Jurkat, Clone E6-1 (cell line): ENCODE data around the gene SOX14. TPM values are rescaled to one million over a fixed set of nuclear protein-coding genes. Genes with fewer than 3 reads are reported as not detected.

ENCODE experiments used
- DNase-seq: peaks from one replicate; pipeline ENCODE4 v3.0.0-alpha.2; 2011; ENCODE audit warnings: low read depth, low spot score
- H3K4me3 ChIP-seq: 2 replicates; pipeline ENCODE4 v1.5.1; 2011; ENCODE audit warnings: mild to moderate bottlenecking, low read length, control low read depth, moderate library complexity
- polyA plus RNA-seq: library from polyadenylated mRNA; unstranded; fragments of >200 nt; gene quantifications from one replicate; pipeline ENCODE4 v1.2.1, GENCODE V29; 2012; ENCODE audit warnings: missing spikeins; ENCODE audit not compliant: insufficient read length, insufficient read depth

SOX14 gene
- not detected for polyA plus RNA-seq

DNA sequence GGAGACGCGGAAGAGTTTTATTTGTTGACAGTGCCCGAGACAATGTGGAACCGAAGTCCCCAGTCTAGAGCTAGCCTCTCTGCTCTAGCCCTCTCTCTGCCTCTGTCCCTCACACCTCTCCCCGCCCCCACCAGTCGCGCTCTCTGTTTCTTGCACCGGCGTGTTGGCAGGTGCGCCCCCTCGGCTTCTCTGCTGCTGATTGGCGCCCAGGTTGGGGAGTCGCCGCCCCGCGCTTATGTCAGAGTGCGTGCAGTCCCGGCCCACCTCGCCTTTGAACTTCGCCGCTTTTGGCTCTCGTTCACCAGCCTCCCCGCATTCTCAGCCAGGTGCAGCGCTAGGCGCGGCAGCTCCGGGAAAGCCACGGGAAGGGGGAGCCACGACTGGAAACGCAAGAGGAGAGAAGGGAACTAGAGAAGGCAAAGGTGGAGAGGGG is at the start of gene SOX14:
SOX14 (plus strand) TSS at position 315 of the 433 bp plus-strand sequence. CDS start 470 bp downstream, outside the sequence.
- H3K4me3 ChIP-seq, result no peak within 1 kb of the TSS
- no peak for DNase-seq

- DNase-seq, result no peak
- H3K4me3 ChIP-seq, result no peak overlapping the region
Observed at GRCh38 chr3:137714551-137714950, 49.6 kb upstream of the SOX14 start.

DNA sequence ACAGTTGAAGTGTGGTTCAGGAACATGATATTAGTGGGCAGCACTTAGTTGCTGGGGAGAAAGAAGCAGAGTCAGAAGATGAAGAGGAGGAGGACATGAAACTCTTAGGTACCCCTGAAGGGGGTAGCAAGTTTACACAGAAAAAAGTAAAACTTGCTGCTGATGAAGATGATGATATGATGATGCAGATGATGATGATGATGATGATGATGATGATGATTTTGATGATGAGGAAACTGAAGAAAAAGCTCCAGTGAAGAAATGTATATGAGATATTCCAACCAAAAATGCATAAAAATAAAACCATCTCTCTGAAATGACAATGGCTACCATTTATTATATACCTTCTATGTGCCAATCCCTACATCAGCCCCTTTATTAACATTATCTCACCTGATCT is 39.9 kb upstream of the SOX14 start:
- no peak for DNase-seq
- H3K4me3 ChIP-seq, result no peak overlapping the region

DNA sequence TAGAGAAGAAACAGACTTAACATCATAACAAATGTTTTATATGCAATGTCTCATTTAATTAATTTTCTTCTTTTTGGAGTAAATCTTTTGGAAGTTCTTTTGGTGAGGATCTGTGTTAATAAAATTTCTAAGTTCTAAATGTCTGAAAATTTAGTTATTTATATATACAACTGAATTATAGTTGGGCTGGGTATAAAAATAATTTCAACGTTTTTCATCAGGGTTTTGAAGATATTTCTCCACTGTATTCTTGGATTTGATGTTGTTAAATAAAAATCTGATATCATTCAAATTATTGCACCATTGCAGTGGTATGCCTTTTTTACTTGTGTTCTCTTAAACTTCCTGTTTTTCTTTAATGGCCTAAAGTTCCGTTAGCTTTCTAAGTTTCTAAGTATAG is 26.9 kb upstream of the SOX14 start:
- no peak for DNase-seq
- H3K4me3 ChIP-seq, result no peak overlapping the region

GRCh38 chr3:137738710-137739109 is 25.4 kb upstream of the SOX14 start:
- no peak for DNase-seq
- no peak overlapping the region for H3K4me3 ChIP-seq

- no peak for DNase-seq
- H3K4me3 ChIP-seq, result no peak overlapping the region
Observed at GRCh38 chr3:137743608-137744007, 20.5 kb upstream of the SOX14 start.

GRCh38 chr3:137746808-137747207 is 17.3 kb upstream of the SOX14 start:
- H3K4me3 ChIP-seq, result no peak overlapping the region
- no peak for DNase-seq

- DNase-seq, result no peak
- no peak overlapping the region for H3K4me3 ChIP-seq
Observed at GRCh38 chr3:137759505-137759904, 4.6 kb upstream of the SOX14 start.

- DNase-seq, result no peak
- H3K4me3 ChIP-seq, result no peak overlapping the region
Observed at GRCh38 chr3:137760341-137761098, 3.6 kb upstream of the SOX14 start.

GRCh38 chr3:137761099-137761562 is 3.0 kb upstream of the SOX14 start:
- no peak overlapping the region for H3K4me3 ChIP-seq
- no peak for DNase-seq

- no peak for DNase-seq
- H3K4me3 ChIP-seq, result no peak overlapping the region
Observed at GRCh38 chr3:137761563-137762503, 2.3 kb upstream of the SOX14 start.

DNA sequence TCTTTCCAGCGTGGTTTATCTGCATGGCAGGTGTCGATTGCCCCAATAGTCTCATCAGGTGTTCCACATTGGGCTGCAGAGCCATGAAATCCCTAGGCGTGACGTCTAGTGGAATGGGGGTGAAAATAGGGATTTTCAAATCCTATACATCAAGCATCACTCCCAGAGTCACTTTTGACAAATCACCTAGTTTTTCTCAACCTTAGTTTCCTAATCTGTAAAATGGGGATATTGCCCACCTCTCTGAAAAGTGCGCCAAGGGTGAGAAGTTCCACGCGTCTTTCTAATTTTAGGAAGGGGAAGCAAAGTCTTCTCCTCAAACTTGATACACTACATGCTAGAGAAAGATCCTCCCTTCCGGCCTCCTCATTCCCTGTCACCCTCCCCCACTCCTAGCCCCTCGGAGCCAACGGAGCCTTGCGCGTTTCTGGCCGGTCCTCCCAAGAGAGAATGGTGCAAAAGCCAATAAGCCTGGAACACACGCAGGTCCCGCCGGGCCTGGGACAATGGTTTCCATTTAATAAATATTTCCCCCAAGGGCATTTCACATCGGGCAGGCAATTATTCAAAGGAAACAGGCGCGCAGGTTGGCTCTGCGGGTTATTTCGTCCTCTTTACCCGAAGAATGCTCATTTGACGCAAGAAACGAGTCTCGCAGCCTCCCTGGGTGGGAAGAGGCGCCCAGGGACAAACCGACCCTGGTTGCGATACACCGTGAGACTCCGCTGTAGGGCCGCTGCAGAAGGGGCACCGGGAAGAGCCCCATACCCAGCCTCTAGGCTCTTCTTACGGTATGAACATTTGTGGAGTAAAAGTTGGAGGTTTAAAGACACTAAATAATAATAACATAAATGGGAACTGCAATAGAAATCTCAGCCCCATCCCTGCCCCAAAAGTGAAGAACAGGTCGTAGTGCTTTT is 1.2 kb upstream of the SOX14 start:
- H3K4me3 ChIP-seq, result no peak overlapping the region
- no peak for DNase-seq

DNA sequence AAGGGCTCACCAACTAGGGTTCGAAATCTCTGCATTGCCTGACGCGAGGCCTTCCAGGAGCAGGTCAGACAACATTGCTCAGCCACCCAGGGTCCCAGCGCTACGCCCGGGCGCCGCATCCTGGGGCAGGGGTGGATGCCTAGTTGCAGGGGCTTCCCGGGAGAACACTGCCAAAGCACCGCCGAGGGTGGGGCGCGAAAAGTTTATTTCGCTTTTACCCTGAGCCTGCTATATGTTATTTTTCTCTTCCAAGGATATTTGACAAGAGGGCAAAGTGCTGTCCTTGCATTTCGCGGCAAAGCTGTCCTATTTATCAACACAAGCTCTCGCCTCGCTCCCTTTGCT is 549 bp upstream of the SOX14 start:
- DNase-seq, result no peak

GRCh38 chr3:137764563-137765309 is 621 bp downstream of the SOX14 start:
- DNase-seq, result no peak
- no peak overlapping the region for H3K4me3 ChIP-seq

More for the DNA sequence above, 549 bp upstream of the SOX14 start:
- no peak overlapping the region for H3K4me3 ChIP-seq

DNA sequence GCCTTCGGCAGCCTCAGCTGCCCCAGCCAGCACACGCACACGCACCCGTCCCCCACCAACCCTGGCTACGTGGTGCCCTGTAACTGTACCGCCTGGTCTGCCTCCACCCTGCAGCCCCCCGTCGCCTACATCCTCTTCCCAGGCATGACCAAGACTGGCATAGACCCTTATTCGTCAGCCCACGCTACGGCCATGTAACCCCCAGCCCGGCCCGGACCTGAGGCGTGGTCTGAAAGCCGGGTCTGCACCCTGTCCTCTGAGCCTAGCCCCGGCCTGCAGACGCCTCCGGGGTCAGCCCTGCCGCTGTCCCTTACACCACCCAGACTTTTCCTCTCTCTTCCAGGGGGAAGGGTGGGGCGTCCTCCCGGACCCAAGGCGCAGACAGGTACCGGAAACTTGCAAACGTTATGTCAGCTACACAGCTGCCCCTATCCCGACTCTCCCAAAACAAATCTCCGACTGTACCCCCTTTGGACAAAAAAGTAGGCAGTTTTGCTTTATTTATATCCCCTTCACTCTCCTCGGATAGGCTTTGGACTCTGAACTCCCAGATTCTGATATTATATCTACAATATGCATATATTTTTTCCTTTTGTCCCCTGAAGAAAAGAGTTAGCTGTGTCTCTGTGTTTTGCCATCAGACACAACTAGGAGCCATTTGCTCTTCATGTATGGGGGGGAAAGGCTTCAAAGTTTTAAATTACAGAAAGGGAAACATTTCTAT is 1.4 kb downstream of the SOX14 start:
- H3K4me3 ChIP-seq, result no peak overlapping the region
- no peak for DNase-seq

GRCh38 chr3:137766041-137766875 is 2.1 kb downstream of the SOX14 start:
- H3K4me3 ChIP-seq, result no peak overlapping the region
- no peak for DNase-seq
